ENCODE data around the gene RBM19. TPM values are rescaled to one million over a fixed set of nuclear protein-coding genes. Genes with fewer than 3 reads are reported as not detected.

Gene RBM19
- total and polyA plus RNA-seq, 2 donors (not counting 3 experiments of a cell fraction or from before 2014, with no cell fraction given), result 13.2 to 34.4 TPM

GRCh38 chr12:113934060-113934814, 31.9 kb downstream of the RBM19 start:
- no peak overlapping the region for H2AFZ ChIP-seq (ENCODE audit: low read depth, low read length)
- intact Hi-C loops (cut with micrococcal nuclease) (no loop called here), dilution Hi-C loops (cut with MboI; ENCODE audit: extremely low pct_ligation_motif_present, low sequenced_read_pairs) (no loop called here)
- no peaks in the 10 kb centered on the region for H3K79me2 ChIP-seq (ENCODE audit: control insufficient read depth, insufficient read depth, low read length)
- H3K9me3 ChIP-seq (replicated peaks; ENCODE audit: control insufficient read depth, insufficient read depth, low read length), result no peaks in the 10 kb centered on the region
- H3K4me2 ChIP-seq (ENCODE audit: insufficient read depth, low read length), result no peak overlapping the region
- H3K4me3 ChIP-seq (replicated peaks in 1 of 3; ENCODE audit: insufficient read depth in 1 of 3, low read depth in 1 of 3, low read length in 3 of 3), result no peak overlapping the region
- no peaks in the 10 kb centered on the region for H4K20me1 ChIP-seq (replicated peaks; ENCODE audit: control insufficient read depth, extremely low read depth, insufficient read depth, low read length)
- no peak overlapping the region for H3K9ac ChIP-seq (replicated peaks; ENCODE audit: extremely low read depth, insufficient read depth, low read length)
- no peaks in the 10 kb centered on the region for H3K9me1 ChIP-seq (replicated peaks; ENCODE audit: control insufficient read depth, extremely low read depth, insufficient read depth, low read length)
- peak; percentile 36 for DNase-seq (ENCODE audit: low read depth, low spot score)
- H3K27me3 ChIP-seq (ENCODE audit: control insufficient read depth in 2 of 2, insufficient read depth in 2 of 2, low read length in 2 of 2), result no peaks in the 10 kb centered on the region
- peak; percentile 59 for FAIRE-seq
- CTCF ChIA-PET, result no interaction called here
- no TSS peak for BruUV-seq (replicated peaks)
- peaks cover 2 to 7% of the 10 kb centered on the region in 2 experiments for H3K36me3 ChIP-seq (ENCODE audit: control insufficient read depth in 2 of 2, extremely low read depth in 1 of 2, insufficient read depth in 2 of 2, low read length in 2 of 2)
- POLR2A ChIA-PET, result no interaction called here
- peaks cover 16% of the 10 kb centered on the region for H3K4me1 ChIP-seq (ENCODE audit: control insufficient read depth, extremely low read depth, insufficient read depth, low read length)
- no peak overlapping the region for H3K27ac ChIP-seq (ENCODE audit: insufficient read depth, low read depth, low read length)
- TF ChIP-seq POLR2A (IDR thresholded peaks at IDR 0.05; ENCODE audit: low read depth, low read length), result no peak
- peak; percentile 18 for TF ChIP-seq GATA2 (IDR thresholded peaks at IDR 0.05; ENCODE audit: insufficient read depth, insufficient read length, low read depth, low read length)

DNA sequence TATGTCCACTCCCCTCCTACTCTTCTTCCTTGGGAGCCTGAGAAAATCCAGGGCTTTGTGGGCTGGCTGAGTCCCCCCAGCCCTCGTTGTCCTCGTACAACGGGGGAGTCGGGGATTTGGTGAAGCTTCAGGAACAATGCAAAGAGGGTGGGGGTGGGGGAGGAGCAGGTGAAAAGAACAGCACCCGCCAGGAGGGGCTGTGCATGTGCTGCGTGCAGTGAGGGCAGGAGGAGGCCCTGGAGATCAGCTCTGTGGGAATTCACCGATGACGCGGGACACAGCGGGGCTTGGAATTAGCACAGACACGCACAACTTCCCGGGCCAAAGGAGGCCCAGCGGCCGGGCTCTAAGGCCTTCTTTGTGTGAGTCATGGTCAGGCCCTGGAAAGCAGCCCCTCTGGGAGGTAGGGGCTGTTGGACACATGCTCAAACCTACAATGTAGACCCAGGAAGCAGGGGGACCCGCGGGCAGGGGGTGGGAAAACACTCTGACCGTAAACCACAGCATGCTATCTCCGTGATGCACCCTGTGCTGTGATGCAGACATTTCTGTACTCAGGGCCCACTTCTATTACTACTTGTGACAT, 32.8 kb downstream of the RBM19 start:
- peaks cover 16% of the 10 kb centered on the region for H3K4me1 ChIP-seq (ENCODE audit: control insufficient read depth, extremely low read depth, insufficient read depth, low read length)
- H3K27me3 ChIP-seq (ENCODE audit: control insufficient read depth in 2 of 2, insufficient read depth in 2 of 2, low read length in 2 of 2), result no peaks in the 10 kb centered on the region
- H3K9me1 ChIP-seq (replicated peaks; ENCODE audit: control insufficient read depth, extremely low read depth, insufficient read depth, low read length), result no peaks in the 10 kb centered on the region
- FAIRE-seq (no peak), DNase-seq (ENCODE audit: low read depth, low spot score) (no peak)
- no peak overlapping the region for H2AFZ ChIP-seq (ENCODE audit: low read depth, low read length)
- no peaks in the 10 kb centered on the region for H3K9me3 ChIP-seq (replicated peaks; ENCODE audit: control insufficient read depth, insufficient read depth, low read length)
- H4K20me1 ChIP-seq (replicated peaks; ENCODE audit: control insufficient read depth, extremely low read depth, insufficient read depth, low read length), result no peaks in the 10 kb centered on the region
- intact Hi-C loops (cut with micrococcal nuclease), result no loop called here
- no peak overlapping the region for H3K9ac ChIP-seq (replicated peaks; ENCODE audit: extremely low read depth, insufficient read depth, low read length)
- dilution Hi-C loops (cut with MboI; ENCODE audit: extremely low pct_ligation_motif_present, low sequenced_read_pairs), result no loop called here
- H3K27ac ChIP-seq (ENCODE audit: insufficient read depth, low read depth, low read length), result no peak overlapping the region
- no peak overlapping the region for H3K4me3 ChIP-seq (replicated peaks in 1 of 3; ENCODE audit: insufficient read depth in 1 of 3, low read depth in 1 of 3, low read length in 3 of 3)
- no peak overlapping the region for H3K4me2 ChIP-seq (ENCODE audit: insufficient read depth, low read length)
- ChIA-PET CTCF (interaction anchor here (0.6 kb wide), 1 partner anchor 472 kb away, joined by 3 read pairs; no protein-coding TSS in a partner anchor), POLR2A (no interaction called here)
- no peak for TF ChIP-seq JUN (IDR thresholded peaks at IDR 0.05; ENCODE audit: borderline replicate concordance, insufficient read depth, insufficient read length, low read depth)
- no peak for TF ChIP-seq CTCF (IDR thresholded peaks at IDR 0.05; ENCODE audit: extremely low read depth in 1 of 2, insufficient read depth in 1 of 2, low read depth in 1 of 2, low read length in 2 of 2)
- no peak for TF ChIP-seq MAX (IDR thresholded peaks at IDR 0.05; ENCODE audit: insufficient read depth, insufficient read length)
- no peak for TF ChIP-seq MYC (IDR thresholded peaks at IDR 0.05; ENCODE audit: low read depth, low read length)
- TF ChIP-seq GATA2 (IDR thresholded peaks at IDR 0.05; ENCODE audit: insufficient read depth, insufficient read length, low read depth, low read length), result no peak
- TF ChIP-seq POLR2A (IDR thresholded peaks at IDR 0.05; ENCODE audit: low read depth, low read length), result no peak
- TF ChIP-seq EZH2 (IDR thresholded peaks at IDR 0.05; ENCODE audit: borderline replicate concordance, low read depth, low read length, severe bottlenecking), result no peak
- no peak for TF ChIP-seq POLR2AphosphoS5 (IDR thresholded peaks at IDR 0.05; ENCODE audit: insufficient read depth, low read depth, low read length)
- TF ChIP-seq FOS (IDR thresholded peaks at IDR 0.05; ENCODE audit: borderline replicate concordance, insufficient read depth, low read length), result no peak
- BruUV-seq (replicated peaks), result no TSS peak
- H3K79me2 ChIP-seq (ENCODE audit: control insufficient read depth, insufficient read depth, low read length), result no peaks in the 10 kb centered on the region
- H3K36me3 ChIP-seq (ENCODE audit: control insufficient read depth in 2 of 2, extremely low read depth in 1 of 2, insufficient read depth in 2 of 2, low read length in 2 of 2), result peaks cover 2 to 7% of the 10 kb centered on the region in 2 experiments

Data from endothelial cell of umbilical vein (primary cell).